ENCODE results near the gene GTF3C1.

Gene GTF3C1

GRCh38 chr16:27453494-27453825 is 96.3 kb downstream of the GTF3C1 start:
- TF ChIP-seq ZFX (IDR thresholded peaks at IDR 0.05; ENCODE audit: borderline replicate concordance) (no peak), CTCF (IDR thresholded peaks at IDR 0.05) (no peak)
- no peak overlapping the region for H3K27ac ChIP-seq

GRCh38 chr16:27452569-27453493 is 96.9 kb downstream of the GTF3C1 start:
- no peak for TF ChIP-seq ZFX (IDR thresholded peaks at IDR 0.05; ENCODE audit: borderline replicate concordance)
- no peak for TF ChIP-seq CTCF (IDR thresholded peaks at IDR 0.05)
- H3K27ac ChIP-seq, result no peak overlapping the region

GRCh38 chr16:27450196-27450549 is 99.5 kb downstream of the GTF3C1 start:
- H3K27ac ChIP-seq, result no peak overlapping the region
- TF ChIP-seq ZFX (IDR thresholded peaks at IDR 0.05; ENCODE audit: borderline replicate concordance) (no peak), CTCF (IDR thresholded peaks at IDR 0.05) (no peak)

GRCh38 chr16:27449434-27450195 is 100.1 kb downstream of the GTF3C1 start:
- no peak for TF ChIP-seq CTCF (IDR thresholded peaks at IDR 0.05)
- TF ChIP-seq ZFX (IDR thresholded peaks at IDR 0.05; ENCODE audit: borderline replicate concordance), result no peak
- no peak overlapping the region for H3K27ac ChIP-seq

- TF ChIP-seq ZFX (IDR thresholded peaks at IDR 0.05; ENCODE audit: borderline replicate concordance) (no peak), CTCF (IDR thresholded peaks at IDR 0.05) (no peak)
- no peak overlapping the region for H3K27ac ChIP-seq
Observed at GRCh38 chr16:27448532-27449433, 100.9 kb downstream of the GTF3C1 start.

- H3K27ac ChIP-seq, result no peak overlapping the region
- TF ChIP-seq ZFX (IDR thresholded peaks at IDR 0.05; ENCODE audit: borderline replicate concordance), result no peak
- TF ChIP-seq CTCF (IDR thresholded peaks at IDR 0.05), result no peak
Observed at GRCh38 chr16:27447301-27447700, 102.4 kb downstream of the GTF3C1 start.

All from 22Rv1 (cell line).